Kidney epithelial cell (primary cell): ENCODE data around the gene DPF3. TPM values are rescaled to one million over a fixed set of nuclear protein-coding genes. Genes with fewer than 3 reads are reported as not detected.

Source experiments
- DNase-seq: peaks from one replicate; pipeline ENCODE4 v3.0.0-alpha.2; 2010; ENCODE audit warnings: low read depth
- H3K27me3 ChIP-seq: 2 replicates; pipeline ENCODE4 v1.6.0; 2011; ENCODE audit warnings: low read length; ENCODE audit not compliant: control insufficient read depth, insufficient read depth
- H3K36me3 ChIP-seq: 2 replicates; pipeline ENCODE4 v1.5.1; 2011; ENCODE audit warnings: low read length; ENCODE audit not compliant: control insufficient read depth, insufficient read depth
- H3K4me3 ChIP-seq: 2 replicates; pipeline ENCODE4 v1.5.1; 2011; ENCODE audit warnings: low read depth, mild to moderate bottlenecking, control low read depth, low read length
- CTCF ChIP-seq: IDR thresholded peaks from 2 replicates; pipeline ENCODE4 v1.5.1; 2011; ENCODE audit warnings: mild to moderate bottlenecking, moderate library complexity, low read length, control low read depth, inconsistent platforms; ENCODE audit not compliant: insufficient read depth, poor library complexity, severe bottlenecking
- total RNA-seq: library from RNA; depleted of rRNA; stranded (reverse); fragments of >200 nt; gene quantifications from 2 replicates; pipeline ENCODE4 v1.2.3, GENCODE V29; 2015

The DPF3 gene
- total RNA-seq, 1 donor from 2014 or later = 0.79 TPM

DNA sequence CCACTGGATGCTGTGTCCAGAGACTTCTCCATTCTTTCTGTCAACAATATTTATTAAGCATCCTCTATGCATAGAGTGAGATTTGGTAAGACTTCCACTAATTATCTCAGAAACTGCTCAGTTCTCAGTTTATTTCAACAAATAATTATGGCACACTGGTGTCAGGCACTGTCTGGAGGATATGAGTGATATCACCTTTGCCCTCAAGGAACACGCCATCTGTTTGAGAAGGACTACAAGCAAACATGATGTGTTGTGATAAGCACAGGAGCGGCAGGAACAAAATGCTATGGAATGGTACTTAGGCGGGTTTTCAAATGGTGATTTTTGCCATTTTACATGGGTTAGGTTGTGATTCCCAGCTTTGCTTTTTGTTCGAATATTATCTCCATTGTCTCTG, 229.2 kb downstream of the DPF3 start:
- no peak overlapping the region for H3K4me3 ChIP-seq
- no peak for DNase-seq
- TF ChIP-seq CTCF = no peak
- no peaks in the 10 kb centered on the region for H3K27me3 ChIP-seq
- H3K36me3 ChIP-seq = no peaks in the 10 kb centered on the region

GRCh38 chr14:72663956-72664650, 229.8 kb downstream of the DPF3 start:
- Histone ChIP-seq H3K36me3 (no peaks in the 10 kb centered on the region), H3K4me3 (no peak overlapping the region), H3K27me3 (no peaks in the 10 kb centered on the region)
- no peak for DNase-seq
- no peak for TF ChIP-seq CTCF

DNA sequence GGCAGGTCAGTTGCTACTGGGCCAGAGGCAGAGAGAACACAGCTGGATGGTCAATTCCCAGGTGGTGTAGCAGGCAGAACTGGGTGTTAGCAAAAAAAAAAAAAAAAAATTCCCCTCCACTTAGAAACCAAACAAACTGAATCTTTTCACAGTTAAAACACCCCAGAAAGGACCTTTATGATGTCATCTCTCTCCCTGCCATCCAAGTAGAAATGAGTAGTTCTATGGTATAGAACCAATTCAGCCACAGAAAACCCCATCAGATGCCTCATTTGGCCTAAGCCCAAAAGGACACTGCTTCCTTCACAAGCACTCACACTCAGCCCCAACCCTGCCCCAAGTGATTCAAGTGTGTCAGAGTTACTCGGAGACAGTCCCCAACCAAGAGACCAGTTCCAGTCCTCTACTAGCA, 230.8 kb downstream of the DPF3 start:
- Histone ChIP-seq H3K27me3 (no peaks in the 10 kb centered on the region), H3K36me3 (no peaks in the 10 kb centered on the region), H3K4me3 (no peak overlapping the region)
- no peak for DNase-seq
- no peak for TF ChIP-seq CTCF

- Histone ChIP-seq H3K27me3 (no peaks in the 10 kb centered on the region), H3K4me3 (no peak overlapping the region), H3K36me3 (no peaks in the 10 kb centered on the region)
- no peak for TF ChIP-seq CTCF
- DNase-seq = no peak
Measured at GRCh38 chr14:72662214-72662613, 231.7 kb downstream of the DPF3 start.

GRCh38 chr14:72657214-72657921, 236.5 kb downstream of the DPF3 start:
- Histone ChIP-seq H3K27me3 (no peaks in the 10 kb centered on the region), H3K36me3 (no peaks in the 10 kb centered on the region), H3K4me3 (no peak overlapping the region)
- no peak for DNase-seq
- TF ChIP-seq CTCF = no peak
